ENCODE results near the gene IGFL2.

- TF ChIP-seq GATA3 (IDR thresholded peaks at IDR 0.05; ENCODE audit: low read depth, low read length) (no peak), GATA2 (IDR thresholded peaks at IDR 0.05; ENCODE audit: low read depth, low read length) (no peak)
Observed at GRCh38 chr19:46195104-46195503, 47.1 kb downstream of the IGFL2 start.

Measured in SH-SY5Y (cell line).